ENCODE measurements around the gene FOXN4.

Gene FOXN4

GRCh38 chr12:109278912-109279311, 30.2 kb downstream of the FOXN4 start:
- TF ChIP-seq GATA2 (IDR thresholded peaks at IDR 0.05; ENCODE audit: low read depth, low read length) (no peak), GATA3 (IDR thresholded peaks at IDR 0.05; ENCODE audit: low read depth, low read length) (no peak)

DNA sequence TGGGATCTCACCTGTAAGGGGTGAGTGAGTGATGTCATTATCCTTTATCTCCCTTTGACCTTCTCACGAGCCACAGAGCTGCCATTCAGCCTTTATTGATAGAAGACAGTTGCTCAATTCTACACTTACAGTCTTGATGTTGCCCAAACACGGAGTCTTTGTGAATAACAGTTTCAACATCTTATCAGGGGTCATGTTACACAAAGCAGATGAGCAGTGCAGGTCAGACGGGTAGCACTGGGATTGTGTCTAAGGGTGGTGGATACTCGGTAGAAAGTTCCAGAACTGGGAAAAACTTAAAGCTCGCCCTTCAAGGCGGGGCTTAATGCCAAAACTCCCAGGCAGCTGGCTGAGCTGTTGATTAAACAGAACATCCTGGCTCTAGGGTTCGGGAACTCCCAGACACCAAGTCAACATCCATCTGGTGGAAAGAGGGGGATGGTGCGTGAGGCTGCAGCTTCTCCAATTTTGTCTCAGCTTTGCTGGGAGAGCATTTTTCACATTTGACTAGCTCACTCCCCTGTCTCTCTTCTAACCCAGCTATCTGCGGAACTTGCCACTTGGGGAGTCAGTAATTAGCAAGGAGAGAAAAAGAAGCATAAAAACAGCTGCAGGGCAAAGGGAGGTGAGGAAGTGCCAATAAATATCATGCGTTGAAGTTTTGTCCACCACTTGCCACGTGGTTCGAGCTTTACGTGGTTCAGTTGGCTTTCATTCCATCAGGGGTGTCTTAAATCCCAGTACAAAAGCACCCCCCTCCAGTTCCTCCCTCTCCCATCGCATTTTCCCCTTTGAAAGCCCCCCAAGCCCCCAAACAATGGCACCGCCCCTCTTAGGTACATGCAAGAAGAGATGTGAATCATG, 31.0 kb downstream of the FOXN4 start:
- no peak for TF ChIP-seq GATA3 (IDR thresholded peaks at IDR 0.05; ENCODE audit: low read depth, low read length)
- TF ChIP-seq GATA2 (IDR thresholded peaks at IDR 0.05; ENCODE audit: low read depth, low read length): no peak

DNA sequence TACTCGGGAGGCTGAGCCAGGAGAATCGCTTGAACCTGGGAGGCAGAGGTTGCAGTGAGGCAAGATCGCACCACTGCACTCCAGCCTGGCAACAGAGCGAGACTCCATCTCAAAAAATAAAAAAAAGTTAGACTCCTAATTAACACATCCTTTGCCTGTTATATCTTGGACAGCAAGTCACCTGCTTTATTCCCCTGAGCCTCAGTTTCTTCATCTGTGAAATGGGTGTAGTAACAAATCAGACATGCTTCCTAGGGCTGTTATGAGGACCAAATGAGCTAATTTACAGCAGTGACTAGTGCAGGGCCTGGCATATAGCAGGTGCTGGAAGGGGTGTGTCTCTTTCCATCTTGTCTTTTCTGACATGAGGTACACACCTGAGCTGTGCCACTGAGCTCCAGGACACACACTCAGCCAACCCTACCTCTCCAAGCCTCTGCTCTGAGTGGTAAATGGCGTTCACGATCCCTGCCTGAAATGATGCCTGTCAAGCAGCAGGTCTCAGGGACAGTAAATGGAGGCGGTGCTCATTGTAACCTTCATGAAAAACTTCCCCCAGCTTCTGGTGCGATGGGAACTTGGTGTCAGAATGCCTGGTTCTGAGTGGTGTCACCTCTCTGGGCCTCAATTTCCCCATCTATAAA, 31.7 kb downstream of the FOXN4 start:
- TF ChIP-seq GATA3 (IDR thresholded peaks at IDR 0.05; ENCODE audit: low read depth, low read length): no peak
- TF ChIP-seq GATA2 (IDR thresholded peaks at IDR 0.05; ENCODE audit: low read depth, low read length): no peak

DNA sequence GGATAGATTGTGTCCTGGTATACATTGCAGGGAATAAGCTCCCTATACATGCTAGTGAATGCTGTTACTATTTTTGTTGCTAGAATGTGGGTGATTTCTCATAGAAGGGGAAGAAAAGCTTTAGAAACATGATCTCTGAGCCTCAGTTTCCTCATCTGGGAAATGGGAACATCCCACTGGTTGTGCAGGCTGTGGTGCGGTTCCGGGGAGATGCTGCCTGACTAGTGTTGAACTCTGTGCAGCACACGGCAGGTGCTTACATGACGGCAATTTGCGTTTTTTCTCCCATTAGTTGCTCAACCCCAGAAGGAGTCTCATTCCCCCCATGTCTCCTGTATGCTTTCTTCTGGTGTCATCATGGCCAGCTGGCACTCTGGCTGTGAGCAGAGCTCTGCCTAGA, 32.9 kb downstream of the FOXN4 start:
- TF ChIP-seq GATA3 (IDR thresholded peaks at IDR 0.05; ENCODE audit: low read depth, low read length) (no peak), GATA2 (IDR thresholded peaks at IDR 0.05; ENCODE audit: low read depth, low read length) (no peak)

- TF ChIP-seq GATA3 (IDR thresholded peaks at IDR 0.05; ENCODE audit: low read depth, low read length): no peak
Measured at GRCh38 chr12:109275173-109275572, 33.9 kb downstream of the FOXN4 start.

DNA sequence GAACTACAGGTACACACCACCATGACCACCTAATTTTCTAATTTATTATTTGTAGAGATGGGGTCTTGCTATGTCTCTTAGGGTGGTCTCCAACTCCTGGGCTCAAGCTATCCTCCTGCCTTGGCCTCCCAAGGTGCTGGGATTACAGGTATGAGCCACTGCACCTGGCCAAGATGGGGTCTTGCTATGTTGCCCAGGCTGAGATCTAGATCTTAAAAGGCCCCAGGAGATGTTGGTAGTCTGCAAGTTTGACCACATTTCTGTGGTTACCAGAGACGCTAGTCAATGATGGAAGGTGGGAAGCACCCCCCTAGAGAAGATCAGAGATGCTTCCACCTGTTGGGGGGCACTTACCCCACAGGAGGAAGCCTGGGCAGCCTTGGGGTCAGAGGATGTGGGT, 34.7 kb downstream of the FOXN4 start:
- TF ChIP-seq GATA2 (IDR thresholded peaks at IDR 0.05; ENCODE audit: low read depth, low read length) (no peak), GATA3 (IDR thresholded peaks at IDR 0.05; ENCODE audit: low read depth, low read length) (no peak)

DNA sequence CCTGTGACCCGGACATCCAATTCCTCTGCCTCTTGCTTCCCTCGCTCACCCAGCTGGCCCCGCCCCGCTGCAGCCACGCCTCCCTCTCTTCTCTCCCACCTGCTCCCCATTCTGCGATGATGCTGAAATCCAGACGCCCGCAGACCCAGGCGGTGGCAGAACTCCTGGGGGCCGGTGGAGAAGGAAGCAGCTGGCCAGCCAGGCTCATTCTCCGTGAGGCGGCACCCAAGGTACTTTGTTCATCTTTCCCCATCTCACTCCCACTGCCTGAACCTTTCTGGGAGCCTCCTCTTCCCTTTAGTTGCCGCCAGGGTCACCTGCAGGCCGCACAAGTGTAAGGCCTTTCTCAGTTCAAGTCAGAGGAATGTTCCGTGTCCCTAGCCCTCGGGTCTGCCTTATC, 35.7 kb downstream of the FOXN4 start:
- TF ChIP-seq GATA2 (IDR thresholded peaks at IDR 0.05; ENCODE audit: low read depth, low read length): no peak
- no peak for TF ChIP-seq GATA3 (IDR thresholded peaks at IDR 0.05; ENCODE audit: low read depth, low read length)

DNA sequence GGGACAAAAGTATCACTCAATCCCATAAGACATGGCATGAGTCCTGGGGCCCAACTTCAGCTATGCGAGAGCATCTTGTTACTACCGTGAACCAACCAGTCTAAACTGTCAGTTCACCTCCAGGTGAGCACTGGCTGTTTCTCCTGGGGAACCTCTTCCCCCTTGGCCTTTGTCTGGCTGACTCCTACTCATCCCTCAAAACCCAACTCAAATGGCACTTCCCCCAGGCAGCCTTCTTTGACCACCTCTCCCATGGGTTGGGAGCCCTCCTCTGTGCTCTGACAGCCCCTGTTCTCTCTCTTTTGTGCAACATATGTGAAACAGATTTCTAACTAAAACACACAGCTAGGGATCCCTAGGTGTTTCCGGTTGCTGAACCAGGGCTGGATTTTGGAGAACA, 37.7 kb downstream of the FOXN4 start:
- TF ChIP-seq GATA3 (IDR thresholded peaks at IDR 0.05; ENCODE audit: low read depth, low read length) (no peak), GATA2 (IDR thresholded peaks at IDR 0.05; ENCODE audit: low read depth, low read length) (no peak)

DNA sequence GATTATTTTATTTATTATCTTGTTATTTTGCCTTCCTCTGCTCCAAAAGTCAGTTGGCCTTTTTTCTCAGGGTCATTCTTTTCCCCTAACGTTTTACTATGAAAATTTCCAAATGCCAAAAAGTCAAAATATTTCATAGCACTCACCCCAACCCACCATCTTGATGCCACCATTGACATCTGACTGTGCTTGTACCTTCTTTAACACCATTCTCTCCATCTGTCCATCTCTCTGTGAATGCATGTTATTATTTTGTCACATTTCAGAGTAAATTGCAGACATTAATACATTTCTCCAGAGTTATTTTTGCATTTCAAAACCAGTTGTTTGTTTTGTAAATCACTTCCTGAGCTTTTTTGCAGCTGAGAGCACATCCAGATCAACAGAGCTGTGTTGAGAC, 38.6 kb downstream of the FOXN4 start:
- no peak for TF ChIP-seq GATA3 (IDR thresholded peaks at IDR 0.05; ENCODE audit: low read depth, low read length)
- TF ChIP-seq GATA2 (IDR thresholded peaks at IDR 0.05; ENCODE audit: low read depth, low read length): no peak

- TF ChIP-seq GATA3 (IDR thresholded peaks at IDR 0.05; ENCODE audit: low read depth, low read length): no peak
- TF ChIP-seq GATA2 (IDR thresholded peaks at IDR 0.05; ENCODE audit: low read depth, low read length): no peak
Measured at GRCh38 chr12:109269428-109269827, 39.7 kb downstream of the FOXN4 start.

DNA sequence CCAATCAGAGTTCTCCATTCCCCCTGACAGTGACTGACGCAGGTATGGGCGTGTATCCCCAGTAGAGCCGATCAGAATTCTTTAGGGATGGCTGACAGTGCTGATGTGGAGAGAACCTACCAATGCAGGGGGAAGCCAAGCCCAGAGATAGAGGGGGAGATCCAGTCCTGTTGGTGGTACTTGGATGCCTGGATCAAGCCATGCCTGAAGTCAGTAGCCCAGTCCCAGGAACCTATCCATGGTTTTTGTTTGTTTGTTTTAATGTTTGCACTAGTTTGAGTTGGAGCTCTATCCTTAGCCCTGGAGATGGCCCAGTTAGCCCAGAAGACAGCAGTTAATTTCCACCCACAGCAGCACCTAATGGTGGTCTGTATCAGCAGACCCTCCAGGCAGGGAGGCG, 40.2 kb downstream of the FOXN4 start:
- no peak for TF ChIP-seq GATA3 (IDR thresholded peaks at IDR 0.05; ENCODE audit: low read depth, low read length)
- no peak for TF ChIP-seq GATA2 (IDR thresholded peaks at IDR 0.05; ENCODE audit: low read depth, low read length)

GRCh38 chr12:109267361-109267760, 41.7 kb downstream of the FOXN4 start:
- TF ChIP-seq GATA3 (IDR thresholded peaks at IDR 0.05; ENCODE audit: low read depth, low read length): no peak

DNA sequence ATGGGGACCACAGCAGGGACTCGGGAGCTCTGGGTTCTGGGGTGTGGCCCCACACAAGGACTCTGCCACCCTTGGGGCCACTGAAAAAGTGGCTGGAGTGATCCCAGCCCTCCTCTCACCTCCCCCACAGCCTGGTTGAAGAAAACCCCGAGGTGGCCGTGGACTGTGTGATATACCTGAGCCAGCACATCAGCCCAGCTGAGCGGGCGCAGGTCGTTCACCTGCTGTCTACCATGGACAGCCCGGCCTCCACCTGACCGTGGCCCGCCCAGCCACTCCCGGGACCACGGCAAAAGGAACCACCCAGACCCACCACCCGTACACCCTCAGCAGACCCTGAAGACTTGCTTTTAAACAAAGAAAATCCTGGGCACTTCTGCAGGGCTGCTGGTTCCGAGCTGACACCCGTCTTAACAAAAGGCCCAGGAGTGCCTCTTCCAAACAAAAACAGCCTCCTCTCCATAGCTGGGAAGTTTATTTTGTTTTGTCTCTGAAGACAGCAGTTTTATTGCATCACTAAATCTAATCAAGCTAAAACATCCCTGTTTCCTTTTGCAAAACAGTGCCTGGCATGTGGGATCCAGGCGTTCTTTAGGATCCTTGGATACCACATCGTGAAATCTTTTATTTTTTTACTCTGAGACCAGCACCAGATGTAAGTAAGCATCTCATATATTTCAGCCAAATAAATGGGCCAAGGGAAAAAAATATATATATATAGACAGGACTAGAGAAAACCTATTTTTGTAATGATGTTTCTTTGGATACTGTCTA, 42.8 kb downstream of the FOXN4 start:
- TF ChIP-seq GATA3 (IDR thresholded peaks at IDR 0.05; ENCODE audit: low read depth, low read length) (no peak), GATA2 (IDR thresholded peaks at IDR 0.05; ENCODE audit: low read depth, low read length) (no peak)

- TF ChIP-seq GATA3 (IDR thresholded peaks at IDR 0.05; ENCODE audit: low read depth, low read length) (no peak), GATA2 (IDR thresholded peaks at IDR 0.05; ENCODE audit: low read depth, low read length) (no peak)
Measured at GRCh38 chr12:109264943-109265650, 44.0 kb downstream of the FOXN4 start.

All from SH-SY5Y (cell line).